ENCODE measurements around the gene ZNF670. TPM values are rescaled to one million over a fixed set of nuclear protein-coding genes. Genes with fewer than 3 reads are reported as not detected.
"Not testable (repeated sequence)": the region's sequence is repeated elsewhere in the genome, so short reads cannot be mapped to it uniquely, and the experiment has no call there.

Gene ZNF670
- total and polyA plus RNA-seq, 4 donors = 0.74 to 2.3 (median 1.4) TPM

DNA sequence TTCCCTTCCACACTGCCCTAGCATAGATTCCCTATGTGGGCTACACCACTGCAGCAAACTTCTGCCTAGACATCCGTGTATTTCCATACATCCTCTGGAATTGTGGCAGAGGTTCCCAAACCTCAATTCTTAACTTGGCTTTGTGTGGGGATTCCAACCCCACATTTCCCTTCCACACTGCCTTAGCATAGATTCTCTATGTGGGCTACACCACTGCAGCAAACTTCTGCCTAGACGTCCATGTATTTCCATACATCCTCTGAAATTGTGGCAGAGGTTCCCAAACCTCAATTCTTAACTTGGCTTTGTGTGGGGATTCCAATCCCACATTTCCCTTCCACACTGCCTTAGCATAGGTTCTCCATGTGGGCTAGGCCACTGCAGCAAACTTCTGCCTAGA lies 31.4 kb downstream of the ZNF670 start (continued):
- TF ChIP-seq, protein P1, sequence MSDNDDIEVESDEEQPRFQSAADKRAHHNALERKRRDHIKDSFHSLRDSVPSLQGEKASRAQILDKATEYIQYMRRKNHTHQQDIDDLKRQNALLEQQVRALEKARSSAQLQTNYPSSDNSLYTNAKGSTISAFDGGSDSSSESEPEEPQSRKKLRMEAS (IDR thresholded peaks at IDR 0.05) = no peak

GRCh38 chr1:247043406-247043805 lies 35.2 kb downstream of the ZNF670 start:
- WGBS = 86% methylated on average over 5 of the region's 5 CpGs

DNA sequence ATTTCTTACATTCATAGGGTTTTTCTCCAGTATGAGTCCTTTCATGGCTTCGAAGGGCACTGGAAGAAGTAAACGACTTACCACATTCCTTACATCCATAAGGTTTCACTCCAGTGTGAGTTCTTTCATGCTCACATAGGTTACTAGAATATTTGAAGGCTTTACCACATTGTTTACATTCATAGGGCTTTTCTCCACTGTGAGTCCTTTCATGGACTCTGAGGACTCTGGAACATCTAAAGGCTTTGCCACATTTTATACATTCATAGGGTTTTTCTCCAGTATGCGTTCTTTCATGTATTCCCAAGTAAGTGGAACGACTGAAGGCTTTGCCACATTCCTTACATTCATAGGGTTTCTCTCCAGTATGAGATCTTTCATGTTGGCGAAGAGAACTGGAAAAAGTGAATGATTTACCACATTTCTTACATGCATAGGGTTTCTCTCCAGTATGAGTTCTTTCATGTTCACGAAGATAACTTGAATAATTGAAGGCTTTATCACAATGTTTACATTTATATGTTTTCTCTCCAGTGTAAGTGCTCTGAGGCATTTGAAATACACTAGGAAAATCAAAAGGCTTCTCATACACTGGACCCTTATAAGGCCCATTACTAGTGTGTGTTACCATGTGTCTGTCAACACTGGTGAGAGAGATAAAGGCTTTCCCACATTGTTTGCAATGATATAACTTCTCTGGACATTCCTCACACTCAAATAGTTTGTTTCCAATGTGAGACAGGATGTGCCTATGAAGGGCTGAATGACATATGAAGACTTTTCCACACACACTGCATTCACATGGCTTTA lies 40.9 kb downstream of the ZNF670 start:
- 96% methylated on average over 6 of the region's 6 CpGs for WGBS
- TF ChIP-seq RXRA (IDR thresholded peaks at IDR 0.05) (no peak), HNF4G (IDR thresholded peaks at IDR 0.05) (no peak), TAF1 (conservative IDR thresholded peaks at IDR 0.05) (no peak), JUND (IDR thresholded peaks at IDR 0.05) (no peak), FOXA2 (IDR thresholded peaks at IDR 0.05) (no peak), HNF4A (conservative IDR thresholded peaks at IDR 0.05) (no peak), NR2F2 (IDR thresholded peaks at IDR 0.05) (no peak), RAD21 (IDR thresholded peaks at IDR 0.05) (no peak), CTCF (IDR thresholded peaks at IDR 0.05; ENCODE audit: low read depth, low read length, missing input control) (no peak)
- TF ChIP-seq, protein P2, sequence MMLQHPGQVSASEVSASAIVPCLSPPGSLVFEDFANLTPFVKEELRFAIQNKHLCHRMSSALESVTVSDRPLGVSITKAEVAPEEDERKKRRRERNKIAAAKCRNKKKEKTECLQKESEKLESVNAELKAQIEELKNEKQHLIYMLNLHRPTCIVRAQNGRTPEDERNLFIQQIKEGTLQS (IDR thresholded peaks at IDR 0.05) = no peak
- no peak overlapping the region for H3K27ac ChIP-seq (ENCODE audit: low read depth in 1 of 2, low read length in 2 of 2)
- H3K36me3 ChIP-seq (ENCODE audit: control insufficient read depth in 4 of 4, insufficient read depth in 3 of 4, low read depth in 1 of 4, low read length in 3 of 4) = peaks cover 4 to 29% (median 23%) of the 10 kb centered on the region in 4 donors
- no peaks in the 10 kb centered on the region for H3K4me1 ChIP-seq (ENCODE audit: control insufficient read depth in 4 of 4, insufficient read depth in 4 of 4, low read length in 3 of 4)
- H3K9ac ChIP-seq (ENCODE audit: low read depth in 1 of 2, low read length in 2 of 2) = no peak overlapping the region
- peaks cover 26 to 70% (median 50%) of the 10 kb centered on the region in 4 donors for H3K9me3 ChIP-seq (ENCODE audit: control insufficient read depth in 4 of 4, low read length in 3 of 4)
- no peaks in the 10 kb centered on the region for H3K27me3 ChIP-seq (ENCODE audit: control insufficient read depth in 4 of 4, insufficient read depth in 4 of 4, low read length in 3 of 4)
- peak overlapping the region in 2 of 3 donors; percentile 33 to 44 for H3K4me3 ChIP-seq (ENCODE audit: low read depth in 1 of 3, low read length in 3 of 3)
- no peak for DNase-seq (ENCODE audit: low spot score)

More at GRCh38 chr1:247043406-247043805, 35.2 kb downstream of the ZNF670 start:
- Histone ChIP-seq H3K9me3 (ENCODE audit: control insufficient read depth in 4 of 4, low read length in 3 of 4) (peaks cover 19 to 72% (median 43%) of the 10 kb centered on the region in 4 donors), H3K36me3 (ENCODE audit: control insufficient read depth in 4 of 4, insufficient read depth in 3 of 4, low read depth in 1 of 4, low read length in 3 of 4) (peaks cover 1 to 5% (median 4%) of the 10 kb centered on the region in 4 donors), H3K27ac (ENCODE audit: low read depth in 1 of 2, low read length in 2 of 2) (no peak overlapping the region), H3K4me1 (ENCODE audit: control insufficient read depth in 4 of 4, insufficient read depth in 4 of 4, low read length in 3 of 4) (no peaks in the 10 kb centered on the region), H3K4me3 (ENCODE audit: low read depth in 1 of 3, low read length in 3 of 3) (no peak overlapping the region), H3K9ac (ENCODE audit: low read depth in 1 of 2, low read length in 2 of 2) (no peak overlapping the region), H3K27me3 (ENCODE audit: control insufficient read depth in 4 of 4, insufficient read depth in 4 of 4, low read length in 3 of 4) (no peaks in the 10 kb centered on the region)
- no peak for DNase-seq (ENCODE audit: low spot score)
- peak; percentile 47 to 57 for TF ChIP-seq RAD21 (IDR thresholded peaks at IDR 0.05)
- TF ChIP-seq HNF4A (conservative IDR thresholded peaks at IDR 0.05) = no peak

DNA sequence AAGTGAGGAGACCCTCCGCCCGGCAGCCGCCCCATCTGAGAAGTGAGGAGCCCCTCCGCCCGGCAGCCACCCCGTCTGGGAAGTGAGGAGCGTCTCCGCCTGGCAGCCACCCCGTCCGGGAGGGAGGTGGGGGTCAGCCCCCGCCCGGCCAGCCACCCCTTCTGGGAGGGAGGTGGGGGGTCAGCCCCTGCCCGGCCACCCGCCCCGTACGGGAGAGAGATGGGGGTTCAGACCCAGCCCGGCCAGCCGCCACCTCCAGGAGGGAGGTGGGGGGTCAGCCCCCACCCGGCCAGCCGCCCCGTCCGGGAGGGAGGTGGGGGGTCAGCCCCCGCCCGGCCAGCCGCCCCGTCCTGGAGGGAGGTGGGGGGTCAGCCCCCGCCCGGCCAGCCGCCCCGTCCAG lies 46.3 kb downstream of the ZNF670 start:
- H3K4me3 ChIP-seq (ENCODE audit: low read depth in 1 of 3, low read length in 3 of 3); H3K27ac ChIP-seq (ENCODE audit: low read depth in 1 of 2, low read length in 2 of 2); DNase-seq (ENCODE audit: low spot score); H3K27me3 ChIP-seq (ENCODE audit: control insufficient read depth in 4 of 4, insufficient read depth in 4 of 4, low read length in 3 of 4); H3K4me1 ChIP-seq (ENCODE audit: control insufficient read depth in 4 of 4, insufficient read depth in 4 of 4, low read length in 3 of 4); H3K9ac ChIP-seq (ENCODE audit: low read depth in 1 of 2, low read length in 2 of 2): not testable (repeated sequence)
- Histone ChIP-seq H3K36me3 (ENCODE audit: control insufficient read depth in 4 of 4, insufficient read depth in 3 of 4, low read depth in 1 of 4, low read length in 3 of 4) (peaks cover 0 to 14% (median 9%) of the 10 kb centered on the region in 4 donors), H3K9me3 (ENCODE audit: control insufficient read depth in 4 of 4, low read length in 3 of 4) (peaks cover 20 to 51% (median 33%) of the 10 kb centered on the region in 4 donors)
- 96% methylated on average over 26 of the region's 30 CpGs for WGBS

Other genes starting within 250 kb of the ZNF670 start
- gene AHCTF1, start 146.9 kb downstream of the ZNF670 start, total RNA-seq = 10 to 100 TPM; 15.9 to 17.5 TPM
- 1 to 10 TPM; 4.2 to 5.3 TPM for gene AHCTF1, start 146.9 kb downstream of the ZNF670 start, polyA plus RNA-seq
- gene ZNF695, start 70.8 kb downstream of the ZNF670 start, total RNA-seq = 1 to 10 TPM in 1 of 2 donors, not detected in 1; 1.5 TPM
- not detected for gene ZNF695, start 70.8 kb downstream of the ZNF670 start, polyA plus RNA-seq
- gene ZNF669, start 25.5 kb upstream of the ZNF670 start, total RNA-seq = 1 to 10 TPM; 2.3 to 4.2 TPM
- gene ZNF669, start 25.5 kb upstream of the ZNF670 start, polyA plus RNA-seq = 1 to 10 TPM; 1.2 to 2.2 TPM
- 10 to 100 TPM; 12.1 to 19.7 TPM for gene ZNF124, start 93.2 kb upstream of the ZNF670 start, total RNA-seq
- gene ZNF124, start 93.2 kb upstream of the ZNF670 start, polyA plus RNA-seq = 1 to 10 TPM; 1.1 to 1.7 TPM
- gene VN1R5, start 177.3 kb upstream of the ZNF670 start, total RNA-seq = not detected
- gene VN1R5, start 177.3 kb upstream of the ZNF670 start, polyA plus RNA-seq = not detected

All from liver (tissue), 9 donors.